ENCODE data around the gene GRK4. TPM values are rescaled to one million over a fixed set of nuclear protein-coding genes. Genes with fewer than 3 reads are reported as not detected.
A peak's percentile ranks its signal among the peaks of the same experiment; 100 is the strongest.

The GRK4 gene
- total RNA-seq, 1 donor from 2014 or later = 9.0 TPM

GRCh38 chr4:2929469-2929868, 33.9 kb upstream of the GRK4 start:
- Histone ChIP-seq H3K4me3 (no peak overlapping the region), H3K4me1 (peaks cover 42% of the 10 kb centered on the region), H3K36me3 (peaks cover 63% of the 10 kb centered on the region), H3K9me3 (replicated peaks) (no peaks in the 10 kb centered on the region), H3K27me3 (ENCODE audit: low read depth) (no peaks in the 10 kb centered on the region), H3K27ac (replicated peaks) (peak overlapping the region; percentile 86)
- TF ChIP-seq CTCF (IDR thresholded peaks at IDR 0.05; ENCODE audit: borderline replicate concordance) = no peak
- DNase-seq = no peak
- intact Hi-C loops (cut with micrococcal nuclease) = no loop called here

GRCh38 chr4:2930135-2930757, 33.1 kb upstream of the GRK4 start:
- H3K9me3 ChIP-seq (replicated peaks) = no peaks in the 10 kb centered on the region
- TF ChIP-seq CTCF (IDR thresholded peaks at IDR 0.05; ENCODE audit: borderline replicate concordance) = no peak
- intact Hi-C loops (cut with micrococcal nuclease) = no loop called here
- H3K27me3 ChIP-seq (ENCODE audit: low read depth) = no peaks in the 10 kb centered on the region
- peak; percentile 15 for DNase-seq
- H3K4me3 ChIP-seq = no peak overlapping the region
- peaks cover 47% of the 10 kb centered on the region for H3K4me1 ChIP-seq
- peaks cover 57% of the 10 kb centered on the region for H3K36me3 ChIP-seq
- peak overlapping the region; percentile 86 for H3K27ac ChIP-seq (replicated peaks)

GRCh38 chr4:2930758-2931511, 32.4 kb upstream of the GRK4 start:
- Histone ChIP-seq H3K9me3 (replicated peaks) (no peaks in the 10 kb centered on the region), H3K4me1 (peaks cover 54% of the 10 kb centered on the region), H3K4me3 (no peak overlapping the region), H3K27ac (replicated peaks) (peak overlapping the region; percentile 86), H3K27me3 (ENCODE audit: low read depth) (no peaks in the 10 kb centered on the region), H3K36me3 (peaks cover 50% of the 10 kb centered on the region)
- peak; percentile 21 for DNase-seq
- intact Hi-C loops (cut with micrococcal nuclease) = no loop called here
- peak; percentile 29 for TF ChIP-seq CTCF (IDR thresholded peaks at IDR 0.05; ENCODE audit: borderline replicate concordance)

- intact Hi-C loops (cut with micrococcal nuclease) = no loop called here
- peak overlapping the region; percentile 86 for H3K27ac ChIP-seq (replicated peaks)
- H3K4me1 ChIP-seq = peaks cover 62% of the 10 kb centered on the region
- H3K27me3 ChIP-seq (ENCODE audit: low read depth) = no peaks in the 10 kb centered on the region
- peak; percentile 78 for DNase-seq
- peak; percentile 35 for TF ChIP-seq CTCF (IDR thresholded peaks at IDR 0.05; ENCODE audit: borderline replicate concordance)
- no peaks in the 10 kb centered on the region for H3K9me3 ChIP-seq (replicated peaks)
- peak overlapping the region; percentile 30 for H3K4me3 ChIP-seq
- H3K36me3 ChIP-seq = peaks cover 42% of the 10 kb centered on the region
Measured at GRCh38 chr4:2931512-2932301, 31.7 kb upstream of the GRK4 start.

GRCh38 chr4:2932321-2932950, 30.9 kb upstream of the GRK4 start:
- no peaks in the 10 kb centered on the region for H3K9me3 ChIP-seq (replicated peaks)
- peak; percentile 15 for DNase-seq
- peaks cover 69% of the 10 kb centered on the region for H3K4me1 ChIP-seq
- TF ChIP-seq CTCF (IDR thresholded peaks at IDR 0.05; ENCODE audit: borderline replicate concordance) = no peak
- H3K4me3 ChIP-seq = peak overlapping the region; percentile 84
- H3K27ac ChIP-seq (replicated peaks) = peak overlapping the region; percentile 86
- no peaks in the 10 kb centered on the region for H3K27me3 ChIP-seq (ENCODE audit: low read depth)
- intact Hi-C loops (cut with micrococcal nuclease) = no loop called here
- peaks cover 37% of the 10 kb centered on the region for H3K36me3 ChIP-seq
